Fibroblast of peridontal ligament (primary cell): ENCODE data around the gene AASDH.

Experiments
- DNase-seq: peaks from one replicate; pipeline ENCODE4 v3.0.0-alpha.2; 2010; ENCODE audit errors: extremely low read depth

The AASDH gene

DNA sequence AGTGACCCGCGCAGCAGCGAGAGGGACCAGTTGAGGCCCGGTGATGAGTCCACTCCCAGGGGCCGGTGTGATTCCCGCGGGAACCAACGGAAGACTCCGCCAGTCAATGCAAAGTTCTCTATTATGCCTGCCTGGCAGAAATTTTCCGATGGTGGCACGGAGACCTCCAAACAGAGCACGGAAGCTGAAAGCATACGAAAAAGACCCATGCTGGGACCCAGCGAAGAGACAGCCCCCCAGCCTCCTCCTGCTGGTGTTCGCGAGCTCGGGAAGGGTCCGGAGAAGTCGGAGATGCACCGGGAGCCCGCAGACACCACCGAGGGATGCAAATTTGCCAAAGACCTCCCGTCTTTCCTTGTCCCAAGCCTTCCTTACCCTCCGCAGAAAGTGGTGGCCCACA is 71.7 kb downstream of the AASDH start:
- DNase-seq: no peak

- DNase-seq: no peak
Measured at GRCh38 chr4:56315041-56315440, 72.2 kb downstream of the AASDH start.

- no peak for DNase-seq
Measured at GRCh38 chr4:56314207-56314915, 72.9 kb downstream of the AASDH start.

GRCh38 chr4:56313132-56313531 is 74.2 kb downstream of the AASDH start:
- DNase-seq: no peak

- no peak for DNase-seq
Measured at GRCh38 chr4:56311299-56311975, 75.9 kb downstream of the AASDH start.

- DNase-seq: no peak
Measured at GRCh38 chr4:56310401-56311125, 76.7 kb downstream of the AASDH start.

- no peak for DNase-seq
Measured at GRCh38 chr4:56308384-56308783, 78.9 kb downstream of the AASDH start.

GRCh38 chr4:56307423-56307822 is 79.9 kb downstream of the AASDH start:
- DNase-seq: no peak

DNA sequence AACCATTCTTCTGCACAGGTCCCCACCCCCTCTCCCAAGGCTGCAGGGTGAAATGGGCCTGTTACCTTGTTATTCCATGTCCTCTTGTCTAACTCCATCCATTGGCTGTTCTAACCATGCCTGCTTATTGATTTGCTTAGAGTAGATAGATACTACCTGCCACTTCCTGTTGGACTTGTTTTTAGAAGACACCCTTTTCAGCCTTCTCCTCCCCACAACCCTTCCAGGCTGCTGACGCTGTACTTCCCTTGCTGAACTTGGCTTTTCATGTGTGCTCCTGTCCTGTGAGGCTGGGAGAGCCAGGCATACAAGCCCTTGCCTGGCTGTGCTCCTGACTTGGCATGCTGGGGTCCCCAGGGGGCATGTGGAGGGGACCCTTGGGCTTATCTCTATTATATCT is 81.9 kb downstream of the AASDH start:
- no peak for DNase-seq

DNA sequence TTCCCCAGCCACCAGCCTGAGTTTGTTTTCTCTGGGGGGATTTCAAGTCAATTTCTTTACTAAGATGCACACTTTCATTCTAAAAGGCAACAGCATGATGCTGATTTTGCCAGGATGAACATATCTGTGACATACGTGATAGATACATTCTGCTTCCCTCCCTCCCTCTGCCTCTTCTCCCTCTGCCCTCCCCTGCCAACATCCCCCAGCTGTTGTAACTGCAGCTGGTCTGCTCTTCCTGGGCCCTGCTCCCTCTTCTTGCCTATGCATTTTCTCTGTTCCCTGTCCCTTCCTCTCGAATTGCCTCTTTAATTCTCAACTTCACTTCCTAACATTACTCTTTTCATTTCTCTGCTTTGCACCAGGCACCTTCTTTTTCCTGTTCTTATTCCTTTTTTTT is 83.4 kb downstream of the AASDH start:
- DNase-seq: no peak

DNA sequence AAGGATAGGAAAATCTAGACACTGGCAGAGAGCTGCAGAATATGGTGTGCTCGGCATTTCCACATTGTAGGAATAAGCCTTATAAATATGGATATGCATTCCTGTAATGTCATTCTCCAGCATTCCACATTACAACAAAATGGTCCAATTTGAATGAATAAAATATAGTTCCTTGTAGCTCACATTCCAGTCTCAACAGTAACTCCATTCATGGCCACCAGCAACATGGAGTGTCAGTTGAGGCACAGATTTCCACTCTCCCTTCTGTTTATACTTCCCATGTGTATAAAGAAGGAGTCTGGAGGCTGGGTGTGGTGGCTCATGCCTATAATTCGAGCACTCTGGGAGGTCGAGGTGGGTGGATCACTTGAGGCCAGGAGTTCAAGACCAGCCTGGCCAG is 84.5 kb downstream of the AASDH start:
- DNase-seq: no peak

GRCh38 chr4:56301997-56302496 is 85.2 kb downstream of the AASDH start:
- DNase-seq: no peak

DNA sequence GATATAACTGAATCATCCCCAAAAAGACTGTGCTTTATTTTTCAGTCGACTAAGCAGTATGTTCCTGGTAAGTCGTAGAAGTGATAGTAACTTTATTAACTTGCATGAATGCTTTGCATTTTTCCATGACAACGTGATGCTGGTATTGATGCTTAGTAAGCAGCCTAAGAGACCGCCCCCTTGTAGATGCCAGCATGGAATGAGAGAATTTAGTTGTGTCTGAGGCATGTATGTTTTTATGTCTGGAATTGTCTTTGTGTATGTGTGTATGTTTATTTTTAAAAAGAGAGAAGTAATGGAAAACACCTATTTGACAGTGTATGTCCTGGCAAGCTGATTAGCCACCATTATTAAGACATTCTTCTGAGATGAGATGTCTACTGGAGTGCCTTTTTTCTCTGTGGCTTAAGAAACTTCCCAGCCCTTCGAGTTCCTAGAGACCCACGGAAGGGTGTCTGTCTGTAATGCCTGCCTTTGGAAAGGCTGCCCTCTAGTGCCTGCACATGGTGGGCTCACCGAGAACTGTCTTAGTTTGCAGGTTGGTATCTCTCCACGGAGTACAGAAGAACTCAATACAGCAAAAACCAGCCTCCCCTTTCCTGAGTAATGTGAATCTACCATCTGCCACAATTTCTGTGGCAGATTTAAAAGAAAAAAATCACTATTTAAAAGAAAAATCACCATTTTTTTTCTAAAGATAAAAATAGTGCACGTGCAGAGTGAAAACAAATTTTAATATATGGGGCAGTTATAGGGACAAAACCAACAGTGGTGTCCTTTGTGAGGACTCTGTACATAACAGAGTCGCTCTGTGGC is 85.9 kb downstream of the AASDH start:
- DNase-seq: peak; percentile 83

DNA sequence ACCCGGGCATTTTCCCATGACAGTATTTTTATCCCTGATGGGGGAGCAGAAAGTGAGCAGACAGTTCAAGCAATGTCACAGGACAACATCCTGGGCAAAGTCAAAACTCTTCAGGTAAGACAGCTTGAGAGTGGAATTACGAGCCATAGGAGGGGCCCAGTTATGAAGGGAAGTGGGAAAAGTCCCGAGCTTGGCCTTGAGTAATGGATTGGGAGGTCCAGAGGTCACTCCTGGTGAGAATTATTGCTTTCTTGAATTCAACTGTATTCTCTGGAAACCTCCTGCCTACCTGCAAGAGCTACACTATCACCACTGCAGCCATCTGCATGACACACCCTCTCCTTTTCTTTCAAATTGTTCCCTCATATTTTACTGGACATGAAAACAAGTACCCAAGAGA is 89.1 kb downstream of the AASDH start:
- no peak for DNase-seq

- no peak for DNase-seq
Measured at GRCh38 chr4:56297776-56298175, 89.5 kb downstream of the AASDH start.

- DNase-seq: no peak
Measured at GRCh38 chr4:56296526-56296925, 90.8 kb downstream of the AASDH start.

DNA sequence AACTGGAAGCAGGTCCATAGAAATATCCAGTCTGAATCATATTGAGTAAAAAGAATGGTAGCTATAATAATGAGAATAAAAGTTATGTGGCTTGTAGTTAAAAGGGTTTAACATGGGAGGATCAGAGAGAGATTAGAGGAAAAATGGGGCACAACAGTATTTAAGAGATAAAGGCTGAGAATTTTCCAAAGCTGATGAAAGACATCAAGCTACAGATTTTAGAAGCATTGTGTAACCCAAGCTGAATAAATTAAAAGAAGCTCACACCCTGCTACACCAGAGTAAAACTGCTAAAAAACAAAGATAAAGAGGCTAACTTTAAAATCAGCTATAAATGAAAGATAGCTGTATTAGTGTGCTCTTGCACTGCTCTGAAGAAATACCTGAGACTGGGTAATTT is 94.2 kb downstream of the AASDH start:
- DNase-seq: no peak

DNA sequence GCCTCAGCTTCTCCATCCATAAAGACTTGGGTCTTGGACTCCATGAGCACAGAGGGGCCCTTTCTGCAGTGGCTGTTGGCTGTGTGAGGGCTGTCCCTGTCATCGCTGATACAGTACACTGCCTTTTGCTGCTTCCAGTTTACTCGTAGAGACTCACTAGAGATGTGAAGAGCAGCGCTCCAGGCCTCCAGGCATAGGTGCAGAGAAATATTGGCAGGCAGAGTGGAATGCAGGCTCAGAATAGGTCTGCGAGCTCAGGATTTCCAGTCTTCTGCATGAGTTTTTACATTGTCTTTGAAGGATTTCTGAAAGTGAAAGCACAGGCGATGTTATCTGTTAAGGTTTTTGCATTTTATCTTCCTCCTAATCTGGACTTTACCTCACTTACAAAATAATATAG is 97.4 kb downstream of the AASDH start:
- peak; percentile 7 for DNase-seq

GRCh38 chr4:56288663-56289062 is 98.6 kb downstream of the AASDH start:
- DNase-seq: no peak
